ENCODE data around the gene OTULINL. TPM values are rescaled to one million over a fixed set of nuclear protein-coding genes. Genes with fewer than 3 reads are reported as not detected.

The OTULINL gene
- total RNA-seq, 8 experiments from 2014 or later, result 0.20 to 7.3 (median 3.8) TPM

GRCh38 chr5:14630671-14631070 lies 49.1 kb downstream of the OTULINL start:
- Histone ChIP-seq H3K4me3 (no peak overlapping the region), H3K27ac (no peak overlapping the region), H3K4me1 (replicated peaks in 1 of 2) (peaks cover 0 to 3% of the 10 kb centered on the region in 2 donors)
- WGBS, 10 experiments, result 0 to 100% (median 75%) methylated on average over 1 to 2 of the region's 2 CpGs; no CpG with 5 or more reads in 1 of the 10 experiments
- in situ Hi-C loops (cut with MboI; ENCODE audit: low pct_unique_long_range_greater_than_20kb in 2 of 9, low sequenced_read_pairs in 9 of 9, unreplicated experiment in 9 of 9), result loop anchor here in 6 of 9 experiments (25.0 kb wide), 4 partner anchors 118 to 643 kb away; no protein-coding TSS in a partner anchor
- ATAC-seq (replicated peaks in 6 of 8), result no peak

- H3K4me3 ChIP-seq, result no peak overlapping the region
- no peak for ATAC-seq (replicated peaks in 6 of 8)
- 10 to 83% (median 50%) methylated on average over 1 to 2 of the region's 2 CpGs; no CpG with 5 or more reads in 3 of the 10 experiments for WGBS, 10 experiments
- H3K4me1 ChIP-seq (replicated peaks in 1 of 2), result no peaks in the 10 kb centered on the region
- in situ Hi-C loops (cut with MboI; ENCODE audit: low pct_unique_long_range_greater_than_20kb in 2 of 9, low sequenced_read_pairs in 9 of 9, unreplicated experiment in 9 of 9), result loop anchor here in 6 of 9 experiments (25.0 kb wide), 4 partner anchors 123 to 648 kb away; no protein-coding TSS in a partner anchor
- no peak overlapping the region for H3K27ac ChIP-seq
Measured at GRCh38 chr5:14635656-14636055, 54.1 kb downstream of the OTULINL start.

GRCh38 chr5:14640765-14641164 lies 59.2 kb downstream of the OTULINL start:
- in situ Hi-C loops (cut with MboI; ENCODE audit: low pct_unique_long_range_greater_than_20kb in 2 of 9, low sequenced_read_pairs in 9 of 9, unreplicated experiment in 9 of 9), result loop anchor here in 7 of 9 experiments (10.0 to 25.0 kb wide), 5 partner anchors 128 to 656 kb away; no protein-coding TSS in a partner anchor
- no peak for ATAC-seq (replicated peaks in 6 of 8)
- WGBS, 10 experiments, result 29 to 90% (median 82%) methylated on average over 2 to 10 of the region's 10 CpGs; no CpG with 5 or more reads in 3 of the 10 experiments

GRCh38 chr5:14644623-14645237 lies 63.1 kb downstream of the OTULINL start:
- no peaks in the 10 kb centered on the region for H3K4me1 ChIP-seq (replicated peaks in 1 of 2)
- no peak overlapping the region for H3K27ac ChIP-seq
- in situ Hi-C loops (cut with MboI; ENCODE audit: low pct_unique_long_range_greater_than_20kb in 2 of 9, low sequenced_read_pairs in 9 of 9, unreplicated experiment in 9 of 9), result loop anchor here in 7 of 9 experiments (10.0 to 25.0 kb wide), 5 partner anchors 132 to 660 kb away; no protein-coding TSS in a partner anchor
- no CpG with 5 or more reads among the region's 1 CpG for WGBS, 10 experiments
- H3K4me3 ChIP-seq, result no peak overlapping the region
- no peak for ATAC-seq (replicated peaks in 6 of 8)

More at GRCh38 chr5:14640765-14641164, 59.2 kb downstream of the OTULINL start:
- no peak overlapping the region for H3K4me3 ChIP-seq
- H3K4me1 ChIP-seq (replicated peaks in 1 of 2), result no peaks in the 10 kb centered on the region
- no peak overlapping the region for H3K27ac ChIP-seq

- H3K27ac ChIP-seq, result no peak overlapping the region
- no peaks in the 10 kb centered on the region for H3K4me1 ChIP-seq (replicated peaks in 1 of 2)
- ATAC-seq (replicated peaks in 6 of 8), result no peak
- H3K4me3 ChIP-seq, result no peak overlapping the region
- 29 to 92% (median 83%) methylated on average over 1 to 3 of the region's 3 CpGs for WGBS, 10 experiments
- in situ Hi-C loops (cut with MboI; ENCODE audit: low pct_unique_long_range_greater_than_20kb in 2 of 9, low sequenced_read_pairs in 9 of 9, unreplicated experiment in 9 of 9), result loop anchor here in 2 of 9 experiments (25.0 kb wide), 1 partner anchor 288 kb away; no protein-coding TSS in a partner anchor
Measured at GRCh38 chr5:14650052-14650451, 68.5 kb downstream of the OTULINL start.

GRCh38 chr5:14655146-14655741 lies 73.7 kb downstream of the OTULINL start:
- ATAC-seq (replicated peaks in 6 of 8), result no peak
- Histone ChIP-seq H3K4me3 (no peak overlapping the region), H3K27ac (no peak overlapping the region), H3K4me1 (replicated peaks in 1 of 2) (no peaks in the 10 kb centered on the region)
- WGBS, 10 experiments, result 29 to 100% (median 50%) methylated on average over 1 to 4 of the region's 4 CpGs
- in situ Hi-C loops (cut with MboI; ENCODE audit: low pct_unique_long_range_greater_than_20kb in 2 of 9, low sequenced_read_pairs in 9 of 9, unreplicated experiment in 9 of 9), result loop anchor here in 2 of 9 experiments (25.0 kb wide), 1 partner anchor 293 kb away; no protein-coding TSS in a partner anchor

- WGBS, 10 experiments, result 8 to 83% (median 56%) methylated on average over 1 to 2 of the region's 2 CpGs; no CpG with 5 or more reads in 1 of the 10 experiments
- no peak for ATAC-seq (replicated peaks in 6 of 8)
- Histone ChIP-seq H3K4me3 (no peak overlapping the region), H3K27ac (no peak overlapping the region), H3K4me1 (replicated peaks in 1 of 2) (no peaks in the 10 kb centered on the region)
- in situ Hi-C loops (cut with MboI; ENCODE audit: low pct_unique_long_range_greater_than_20kb in 2 of 9, low sequenced_read_pairs in 9 of 9, unreplicated experiment in 9 of 9), result loop anchor here in 2 of 9 experiments (25.0 kb wide), 1 partner anchor 295 kb away; no protein-coding TSS in a partner anchor
Measured at GRCh38 chr5:14656898-14657297, 75.3 kb downstream of the OTULINL start.

- ATAC-seq (replicated peaks in 6 of 8), result no peak
- Histone ChIP-seq H3K4me1 (replicated peaks in 1 of 2) (peaks cover 4 to 9% of the 10 kb centered on the region in 2 donors), H3K4me3 (no peak overlapping the region), H3K27ac (no peak overlapping the region)
- in situ Hi-C loops (cut with MboI; ENCODE audit: low pct_unique_long_range_greater_than_20kb in 2 of 9, low sequenced_read_pairs in 9 of 9, unreplicated experiment in 9 of 9), result loop anchor here in 2 of 9 experiments (25.0 kb wide), 1 partner anchor 298 kb away; no protein-coding TSS in a partner anchor
- WGBS, 10 experiments, result 78 to 100% (median 100%) methylated on average over 1 to 3 of the region's 3 CpGs
Measured at GRCh38 chr5:14659821-14660607, 78.4 kb downstream of the OTULINL start.

- in situ Hi-C loops (cut with MboI; ENCODE audit: low pct_unique_long_range_greater_than_20kb in 2 of 9, low sequenced_read_pairs in 9 of 9, unreplicated experiment in 9 of 9), result loop anchor here in 2 of 9 experiments (25.0 kb wide), 1 partner anchor 299 kb away; no protein-coding TSS in a partner anchor
- Histone ChIP-seq H3K4me3 (no peak overlapping the region), H3K27ac (no peak overlapping the region), H3K4me1 (replicated peaks in 1 of 2) (peaks cover 6 to 12% of the 10 kb centered on the region in 2 donors)
- ATAC-seq (replicated peaks in 6 of 8), result no peak
- 40 to 100% (median 95%) methylated on average over 2 of the region's 2 CpGs; no CpG with 5 or more reads in 2 of the 10 experiments for WGBS, 10 experiments
Measured at GRCh38 chr5:14660833-14661232, 79.2 kb downstream of the OTULINL start.

Other genes with a start within 250 kb of the OTULINL start
- gene OTULIN, start 82.9 kb downstream of the OTULINL start, total RNA-seq, result 10 to 100 TPM in 7 of 8 experiments, 1 to 10 TPM in 1; 8.4 to 22.2 (median 11.7) TPM